Measurements from ENCODE around the gene TPK1.

DNA sequence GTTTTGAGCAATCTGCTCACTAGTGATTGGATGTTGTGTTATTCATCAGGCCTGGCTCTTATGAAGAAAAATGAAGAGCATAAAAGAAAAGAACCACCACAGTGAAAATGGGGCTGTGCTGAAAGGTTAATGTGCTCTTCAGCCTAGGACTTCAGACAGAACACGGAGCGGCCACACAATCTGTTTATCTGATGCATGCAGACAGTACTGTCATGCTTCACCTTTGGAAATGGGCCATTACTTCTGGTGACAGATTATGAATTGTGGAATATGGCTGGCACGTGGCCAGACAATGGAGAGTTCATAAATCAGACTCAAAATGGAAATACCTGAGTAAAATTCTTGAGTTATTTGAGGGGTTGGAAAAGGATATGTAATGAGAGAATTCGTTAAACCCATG lies 346.3 kb downstream of the TPK1 start:
- TF ChIP-seq, protein P1, sequence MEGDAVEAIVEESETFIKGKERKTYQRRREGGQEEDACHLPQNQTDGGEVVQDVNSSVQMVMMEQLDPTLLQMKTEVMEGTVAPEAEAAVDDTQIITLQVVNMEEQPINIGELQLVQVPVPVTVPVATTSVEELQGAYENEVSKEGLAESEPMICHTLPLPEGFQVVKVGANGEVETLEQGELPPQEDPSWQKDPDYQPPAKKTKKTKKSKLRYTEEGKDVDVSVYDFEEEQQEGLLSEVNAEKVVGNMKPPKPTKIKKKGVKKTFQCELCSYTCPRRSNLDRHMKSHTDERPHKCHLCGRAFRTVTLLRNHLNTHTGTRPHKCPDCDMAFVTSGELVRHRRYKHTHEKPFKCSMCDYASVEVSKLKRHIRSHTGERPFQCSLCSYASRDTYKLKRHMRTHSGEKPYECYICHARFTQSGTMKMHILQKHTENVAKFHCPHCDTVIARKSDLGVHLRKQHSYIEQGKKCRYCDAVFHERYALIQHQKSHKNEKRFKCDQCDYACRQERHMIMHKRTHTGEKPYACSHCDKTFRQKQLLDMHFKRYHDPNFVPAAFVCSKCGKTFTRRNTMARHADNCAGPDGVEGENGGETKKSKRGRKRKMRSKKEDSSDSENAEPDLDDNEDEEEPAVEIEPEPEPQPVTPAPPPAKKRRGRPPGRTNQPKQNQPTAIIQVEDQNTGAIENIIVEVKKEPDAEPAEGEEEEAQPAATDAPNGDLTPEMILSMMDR (IDR thresholded peaks at IDR 0.05), result no peak
- no peak for TF ChIP-seq EZH2 (IDR thresholded peaks at IDR 0.05)

All from neural progenitor cell (in vitro differentiated cells).